ENCODE results near the gene MRPL32. TPM values are rescaled to one million over a fixed set of nuclear protein-coding genes. Genes with fewer than 3 reads are reported as not detected.
A peak's percentile ranks its signal among the peaks of the same experiment; 100 is the strongest.
"Not testable (repeated sequence)": the region's sequence is repeated elsewhere in the genome, so short reads cannot be mapped to it uniquely, and the experiment has no call there.

MRPL32 gene
- total RNA-seq = 10 to 100 TPM; 37.0 to 46.6 (median 40.8) TPM
- 44.1 TPM for total RNA-seq (2013)
- 42.7 to 111 (median 60.4) reads per million in 29 experiments for total RNA-seq

DNA sequence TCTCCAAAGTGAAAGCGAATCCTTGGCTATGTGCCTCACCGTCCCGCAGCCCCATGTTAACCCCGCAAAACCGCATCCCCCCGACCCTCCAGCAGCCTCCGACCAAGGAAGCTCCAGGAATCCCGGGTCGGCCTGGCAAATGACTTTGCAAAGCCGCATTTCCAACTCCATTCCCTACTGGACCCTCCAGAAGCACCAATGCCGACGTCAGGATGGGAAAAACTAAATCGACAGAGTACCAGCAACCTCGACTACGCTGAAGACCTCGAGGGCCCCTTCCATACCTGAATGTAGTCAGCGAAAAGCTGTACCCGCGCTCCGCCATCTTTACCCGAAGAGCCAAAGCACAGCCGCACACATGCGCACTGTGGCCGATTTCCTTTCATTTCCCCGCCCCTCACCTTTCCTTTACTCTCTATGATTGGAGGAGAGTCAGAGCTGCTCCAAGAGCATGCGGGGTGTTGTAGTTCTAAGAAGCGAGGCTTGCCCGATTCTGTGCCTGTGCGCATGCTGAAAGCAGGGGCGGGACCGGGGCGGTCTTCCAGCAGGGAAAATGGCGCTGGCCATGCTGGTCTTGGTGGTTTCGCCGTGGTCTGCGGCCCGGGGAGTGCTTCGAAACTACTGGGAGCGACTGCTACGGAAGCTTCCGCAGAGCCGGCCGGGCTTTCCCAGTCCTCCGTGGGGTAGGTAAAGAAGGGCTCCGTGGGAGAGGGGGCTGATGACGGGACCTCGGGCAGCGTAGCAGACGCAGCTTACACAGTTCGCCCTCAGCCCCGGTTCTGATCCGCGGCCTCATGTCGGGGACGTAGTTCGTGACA lies at the start of gene MRPL32, which contains the start of gene PSMA2:
TSS of gene MRPL32 (plus strand) at position 543 of the 818 bp plus-strand sequence. CDS start at position 554, 11 bp downstream.
TSS of gene PSMA2 (minus strand) at position 341 of the 818 bp plus-strand sequence. CDS start at position 325, 16 bp downstream.
- Mint-ChIP-seq H3K36me3 (peaks cover 13% of the 10 kb centered on the region), H3K27ac (peak within 1 kb of the TSS; percentile 98), H3K9me3 (no peaks in the 10 kb centered on the region), H3K4me3 (peak within 1 kb of the TSS; percentile 97 to 100 (median 99)), H3K4me1 (peaks cover 67 to 77% (median 76%) of the 10 kb centered on the region in 3 donors), H3K27me3 (no peaks in the 10 kb centered on the region)
- peak within 1 kb of the TSS; percentile 85 to 100 for H3K4me3 ChIP-seq (ENCODE audit: control insufficient read depth in 1 of 2, extremely low read depth in 1 of 2, low read length in 1 of 2)
- CTCF ChIA-PET = interaction anchor here (0.7 to 2.9 kb wide), 12 partner anchors 9 to 1113 kb away, joined by 3 to 15 read pairs (median 4); partner anchors contain the start of genes C7orf25 (in 1 of the 2), DBNL (in 1 of the 2) and STK17A (in 1 of the 2)
- no peaks in the 10 kb centered on the region for H3K9me3 ChIP-seq
- DNase-seq (peak; percentile 81 to 98 (median 94)), ATAC-seq (replicated peaks in 1 of 4) (peak; percentile 99 to 100 (median 100))
- 1% methylated on average over 38 of the region's 56 CpGs for WGBS (ENCODE audit: insufficient coverage)
- H3K4me1 ChIP-seq (ENCODE audit: control insufficient read depth in 1 of 2, extremely low read depth in 1 of 2, insufficient read depth in 2 of 2, low read length in 2 of 2) = peaks cover 23 to 24% of the 10 kb centered on the region in 2 experiments
- peaks cover 0 to 19% of the 10 kb centered on the region in 2 donors for H3K36me3 ChIP-seq (ENCODE audit: control insufficient read depth in 2 of 2, extremely low read depth in 1 of 2, insufficient read depth in 1 of 2, low read length in 1 of 2)
- H3K27ac ChIP-seq (ENCODE audit: low read length) = peak within 1 kb of the TSS; percentile 86
- POLR2A ChIA-PET = interaction anchor here in 1 of 2 donors (0.6 to 1.8 kb wide), 8 partner anchors 8 to 827 kb away, joined by 3 to 13 read pairs (median 4); partner anchors contain the start of genes BLVRA and C7orf25
- no peaks in the 10 kb centered on the region for H3K27me3 ChIP-seq (replicated peaks in 1 of 2; ENCODE audit: control insufficient read depth in 2 of 2, extremely low read depth in 1 of 2, insufficient read depth in 2 of 2, low read length in 1 of 2)

DNA sequence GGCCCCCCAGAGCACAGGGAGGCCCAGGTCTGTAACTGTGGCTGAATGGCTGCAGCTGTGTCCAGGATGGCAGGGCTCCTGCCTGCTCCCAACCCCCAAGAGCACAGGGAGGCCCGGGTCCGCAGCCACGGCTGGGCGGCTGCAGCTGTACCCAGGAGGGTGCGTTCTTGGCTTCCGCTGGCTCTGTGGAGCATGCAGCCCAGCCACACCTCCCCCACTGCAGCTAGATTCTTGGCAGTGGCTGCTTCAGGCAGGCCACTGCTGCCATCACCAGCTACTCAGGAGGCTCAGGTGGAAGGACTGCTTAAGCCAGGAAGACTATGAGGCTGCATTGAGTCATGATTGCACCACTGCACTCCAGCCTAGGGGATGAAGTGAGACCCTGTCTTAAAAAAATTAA lies 48.2 kb upstream of the MRPL32 start:
- WGBS (ENCODE audit: insufficient coverage) = 92% methylated on average over 6 of the region's 6 CpGs
- H3K4me3 ChIP-seq (ENCODE audit: control insufficient read depth in 1 of 2, extremely low read depth in 1 of 2, low read length in 1 of 2) = no peak overlapping the region
- Mint-ChIP-seq H3K36me3 (no peaks in the 10 kb centered on the region), H3K4me3 (no peak overlapping the region), H3K27ac (no peak overlapping the region), H3K9me3 (no peaks in the 10 kb centered on the region), H3K4me1 (peaks cover 15 to 23% (median 17%) of the 10 kb centered on the region in 3 donors), H3K27me3 (peaks cover 0 to 12% of the 10 kb centered on the region in 2 donors)
- DNase-seq (no peak), ATAC-seq (replicated peaks in 1 of 4) (no peak)
- POLR2A ChIA-PET = no interaction called here
- H3K4me1 ChIP-seq (ENCODE audit: control insufficient read depth in 1 of 2, extremely low read depth in 1 of 2, insufficient read depth in 2 of 2, low read length in 2 of 2) = peaks cover under 1 to 12% of the 10 kb centered on the region in 2 experiments
- peaks cover 0 to 17% of the 10 kb centered on the region in 2 experiments for H3K27me3 ChIP-seq (replicated peaks in 1 of 2; ENCODE audit: control insufficient read depth in 2 of 2, extremely low read depth in 1 of 2, insufficient read depth in 2 of 2, low read length in 1 of 2)
- no peaks in the 10 kb centered on the region for H3K9me3 ChIP-seq
- no peaks in the 10 kb centered on the region for H3K36me3 ChIP-seq (ENCODE audit: control insufficient read depth in 2 of 2, extremely low read depth in 1 of 2, insufficient read depth in 1 of 2, low read length in 1 of 2)
- CTCF ChIA-PET = no interaction called here
- H3K27ac ChIP-seq (ENCODE audit: low read length) = no peak overlapping the region

DNA sequence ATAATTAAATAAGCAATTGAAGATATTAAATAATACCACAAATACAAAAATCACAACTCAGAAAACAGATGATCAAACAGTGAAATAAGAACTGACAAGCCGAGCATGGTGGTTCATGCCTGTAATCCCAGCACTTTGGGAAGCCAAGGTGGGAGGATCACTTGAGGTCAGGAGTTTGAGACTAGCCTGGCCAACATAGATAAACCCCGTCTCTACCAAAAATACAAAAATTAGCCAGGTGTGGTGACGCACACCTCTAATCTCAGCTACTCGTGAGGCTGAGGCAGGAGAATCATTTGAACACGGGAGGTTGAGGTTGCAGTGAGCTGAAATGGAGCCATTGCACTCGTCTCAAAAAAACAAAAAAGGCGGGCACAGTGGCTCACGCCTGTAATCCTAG lies 47.0 kb upstream of the MRPL32 start:
- POLR2A ChIA-PET; H3K9me3 Mint-ChIP-seq; H3K4me3 ChIP-seq (ENCODE audit: control insufficient read depth in 1 of 2, extremely low read depth in 1 of 2, low read length in 1 of 2); H3K4me3 Mint-ChIP-seq; ATAC-seq (replicated peaks in 1 of 4); H3K36me3 Mint-ChIP-seq; H3K27ac Mint-ChIP-seq; H3K9me3 ChIP-seq; H3K36me3 ChIP-seq (ENCODE audit: control insufficient read depth in 2 of 2, extremely low read depth in 1 of 2, insufficient read depth in 1 of 2, low read length in 1 of 2); DNase-seq; H3K27ac ChIP-seq (ENCODE audit: low read length): not testable (repeated sequence)
- CTCF ChIA-PET = interaction anchor here in 1 of 2 donors (0.6 kb wide), 1 partner anchor 881 kb away, joined by 3 read pairs; no protein-coding TSS in a partner anchor
- 90% methylated on average over 6 of the region's 8 CpGs for WGBS (ENCODE audit: insufficient coverage)
- peaks cover 3 to 16% of the 10 kb centered on the region in 2 experiments for H3K4me1 ChIP-seq (ENCODE audit: control insufficient read depth in 1 of 2, extremely low read depth in 1 of 2, insufficient read depth in 2 of 2, low read length in 2 of 2)
- peaks cover 19 to 26% (median 23%) of the 10 kb centered on the region in 3 donors for H3K4me1 Mint-ChIP-seq
- H3K27me3 ChIP-seq (replicated peaks in 1 of 2; ENCODE audit: control insufficient read depth in 2 of 2, extremely low read depth in 1 of 2, insufficient read depth in 2 of 2, low read length in 1 of 2) = peaks cover 0 to 17% of the 10 kb centered on the region in 2 experiments
- H3K27me3 Mint-ChIP-seq = peaks cover 0 to 12% of the 10 kb centered on the region in 2 donors

GRCh38 chr7:42886129-42886528 lies 46.0 kb upstream of the MRPL32 start:
- ChIA-PET POLR2A (interaction anchor here in 1 of 2 donors (0.7 to 1.8 kb wide), 2 partner anchors 9 to 46 kb away, joined by 3 to 7 read pairs; partner anchors contain the start of genes MRPL32 and PSMA2), CTCF (interaction anchor here in 1 of 2 donors (1.5 kb wide), 1 partner anchor 10 kb away, joined by 7 read pairs; no protein-coding TSS in a partner anchor)
- peaks cover 3 to 16% of the 10 kb centered on the region in 2 experiments for H3K4me1 ChIP-seq (ENCODE audit: control insufficient read depth in 1 of 2, extremely low read depth in 1 of 2, insufficient read depth in 2 of 2, low read length in 2 of 2)
- Mint-ChIP-seq H3K4me3 (no peak overlapping the region), H3K27me3 (peaks cover 0 to 12% of the 10 kb centered on the region in 2 donors), H3K27ac (no peak overlapping the region), H3K4me1 (peaks cover 19 to 26% (median 23%) of the 10 kb centered on the region in 3 donors), H3K9me3 (no peaks in the 10 kb centered on the region), H3K36me3 (no peaks in the 10 kb centered on the region)
- peaks cover 0 to 21% of the 10 kb centered on the region in 2 experiments for H3K27me3 ChIP-seq (replicated peaks in 1 of 2; ENCODE audit: control insufficient read depth in 2 of 2, extremely low read depth in 1 of 2, insufficient read depth in 2 of 2, low read length in 1 of 2)
- no peak for ATAC-seq (replicated peaks in 1 of 4)
- no peak overlapping the region for H3K27ac ChIP-seq (ENCODE audit: low read length)
- WGBS (ENCODE audit: insufficient coverage) = no CpG with 5 or more reads among the region's 2 CpGs
- no peaks in the 10 kb centered on the region for H3K9me3 ChIP-seq
- H3K36me3 ChIP-seq (ENCODE audit: control insufficient read depth in 2 of 2, extremely low read depth in 1 of 2, insufficient read depth in 1 of 2, low read length in 1 of 2) = no peaks in the 10 kb centered on the region
- no peak for DNase-seq
- H3K4me3 ChIP-seq (ENCODE audit: control insufficient read depth in 1 of 2, extremely low read depth in 1 of 2, low read length in 1 of 2) = no peak overlapping the region

DNA sequence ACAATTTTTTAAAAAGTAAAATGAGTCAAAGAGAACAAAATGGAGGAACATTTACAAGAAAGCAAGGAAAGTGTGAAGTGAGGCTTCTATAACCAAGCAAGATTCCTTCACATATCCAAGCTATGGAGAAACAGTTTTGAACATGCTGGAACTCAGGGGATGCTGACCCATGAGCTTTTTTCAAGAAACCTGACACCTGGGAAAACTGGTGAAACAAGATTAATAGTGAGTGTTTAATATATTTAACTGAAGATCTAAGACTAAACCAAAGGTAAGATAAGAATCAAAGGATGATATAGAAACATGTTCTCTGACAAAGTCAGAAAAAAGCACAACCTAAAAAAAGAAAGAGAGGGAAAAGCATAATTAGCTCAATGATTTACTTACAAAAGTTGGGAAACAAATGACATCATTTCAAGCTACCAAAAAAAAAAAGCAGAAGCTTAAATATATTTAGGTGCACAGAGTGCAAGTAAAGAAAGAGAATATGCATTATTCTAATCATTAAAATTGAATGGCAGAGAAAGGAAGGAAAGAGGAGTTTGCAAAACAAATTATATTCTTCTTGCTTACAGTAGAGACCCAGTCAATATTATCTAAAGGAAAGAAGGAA lies 45.2 kb upstream of the MRPL32 start:
- Histone ChIP-seq H3K27ac (ENCODE audit: low read length) (no peak overlapping the region), H3K4me3 (ENCODE audit: control insufficient read depth in 1 of 2, extremely low read depth in 1 of 2, low read length in 1 of 2) (no peak overlapping the region), H3K36me3 (ENCODE audit: control insufficient read depth in 2 of 2, extremely low read depth in 1 of 2, insufficient read depth in 1 of 2, low read length in 1 of 2) (no peaks in the 10 kb centered on the region), H3K27me3 (replicated peaks in 1 of 2; ENCODE audit: control insufficient read depth in 2 of 2, extremely low read depth in 1 of 2, insufficient read depth in 2 of 2, low read length in 1 of 2) (peaks cover 0 to 21% of the 10 kb centered on the region in 2 experiments), H3K9me3 (no peaks in the 10 kb centered on the region), H3K4me1 (ENCODE audit: control insufficient read depth in 1 of 2, extremely low read depth in 1 of 2, insufficient read depth in 2 of 2, low read length in 2 of 2) (peaks cover 3 to 16% of the 10 kb centered on the region in 2 experiments)
- Mint-ChIP-seq H3K4me1 (peaks cover 19 to 26% (median 23%) of the 10 kb centered on the region in 3 donors), H3K4me3 (peak overlapping the region; percentile 44 to 89 (median 88)), H3K27ac (peak overlapping the region; percentile 54 to 76), H3K9me3 (no peaks in the 10 kb centered on the region), H3K36me3 (no peaks in the 10 kb centered on the region), H3K27me3 (peaks cover 0 to 12% of the 10 kb centered on the region in 2 donors)
- ATAC-seq (replicated peaks in 1 of 4) (no peak), DNase-seq (no peak)
- CTCF ChIA-PET = interaction anchor here (0.8 to 1.5 kb wide), 4 partner anchors 8 to 55 kb away, joined by 3 to 7 read pairs (median 6); no protein-coding TSS in a partner anchor
- POLR2A ChIA-PET = interaction anchor here in 1 of 2 donors (0.7 to 1.8 kb wide), 2 partner anchors 10 to 45 kb away, joined by 3 to 7 read pairs; partner anchors contain the start of genes MRPL32 and PSMA2
